ENCODE data around the gene GNAZ.

DNA sequence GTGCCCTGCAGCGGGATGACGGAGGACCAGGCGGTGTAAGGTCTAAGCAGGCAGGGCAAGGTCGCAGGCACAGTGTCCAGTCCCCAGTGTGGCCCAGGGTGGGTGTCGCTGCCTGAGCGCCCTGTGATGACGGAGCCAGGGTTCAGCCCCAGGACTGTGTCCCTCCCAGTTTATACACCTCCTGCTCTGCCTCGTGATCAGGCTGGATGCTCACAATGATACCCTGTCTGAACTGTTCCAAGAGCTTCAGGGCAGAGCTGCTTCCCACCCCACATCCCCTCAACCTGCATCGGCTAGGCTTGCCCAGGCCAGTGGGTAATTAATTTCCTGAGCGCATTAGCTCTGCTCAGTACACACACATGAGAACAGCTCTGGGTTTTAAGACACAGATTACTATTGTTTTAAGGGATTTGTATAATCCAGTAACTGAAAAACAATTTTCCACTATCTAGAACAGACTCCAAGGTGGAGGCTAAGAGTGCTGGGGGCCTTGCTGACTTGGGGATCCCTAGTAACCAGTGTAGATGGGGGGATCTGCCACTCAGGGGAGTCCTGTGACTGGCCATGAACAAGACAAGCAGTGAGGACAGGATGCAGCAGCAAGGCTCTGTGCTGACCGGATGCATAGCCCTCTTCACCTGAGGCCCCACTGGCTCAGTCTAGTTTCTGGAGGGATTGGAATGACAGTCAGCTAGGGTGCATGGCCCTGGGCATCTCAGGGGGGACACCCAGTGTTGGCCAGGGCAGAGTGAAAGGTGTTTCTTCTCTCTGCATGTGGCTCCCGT, 34.1 kb downstream of the GNAZ start:
- TF ChIP-seq, protein P1, sequence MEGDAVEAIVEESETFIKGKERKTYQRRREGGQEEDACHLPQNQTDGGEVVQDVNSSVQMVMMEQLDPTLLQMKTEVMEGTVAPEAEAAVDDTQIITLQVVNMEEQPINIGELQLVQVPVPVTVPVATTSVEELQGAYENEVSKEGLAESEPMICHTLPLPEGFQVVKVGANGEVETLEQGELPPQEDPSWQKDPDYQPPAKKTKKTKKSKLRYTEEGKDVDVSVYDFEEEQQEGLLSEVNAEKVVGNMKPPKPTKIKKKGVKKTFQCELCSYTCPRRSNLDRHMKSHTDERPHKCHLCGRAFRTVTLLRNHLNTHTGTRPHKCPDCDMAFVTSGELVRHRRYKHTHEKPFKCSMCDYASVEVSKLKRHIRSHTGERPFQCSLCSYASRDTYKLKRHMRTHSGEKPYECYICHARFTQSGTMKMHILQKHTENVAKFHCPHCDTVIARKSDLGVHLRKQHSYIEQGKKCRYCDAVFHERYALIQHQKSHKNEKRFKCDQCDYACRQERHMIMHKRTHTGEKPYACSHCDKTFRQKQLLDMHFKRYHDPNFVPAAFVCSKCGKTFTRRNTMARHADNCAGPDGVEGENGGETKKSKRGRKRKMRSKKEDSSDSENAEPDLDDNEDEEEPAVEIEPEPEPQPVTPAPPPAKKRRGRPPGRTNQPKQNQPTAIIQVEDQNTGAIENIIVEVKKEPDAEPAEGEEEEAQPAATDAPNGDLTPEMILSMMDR (IDR thresholded peaks at IDR 0.05): no peak
- no peak for TF ChIP-seq POLR2A (IDR thresholded peaks at IDR 0.05)

Measured in testis (tissue), 2 donors.